K562 (cell line): ENCODE data around the gene DNAJB12. TPM values are rescaled to one million over a fixed set of nuclear protein-coding genes. Genes with fewer than 3 reads are reported as not detected.

ENCODE experiments used
- ATAC-seq: fragments of 200-7000 bp; cut with Tn5 transposase; 3 replicates; pipeline ENCODE4 v1.9.1; 2020; ENCODE audit warnings: moderate library complexity
- BruUV-seq: library from RNA; stranded (reverse); fragments of 400-500 nt; replicated peaks from 2 replicates; lab custom pipeline; 2021; lab: Mats Ljungman, UMichigan
- CTCF ChIA-PET: fragments of 300-600 bp; formaldehyde crosslinking; extraction: SDS; loops from one replicate; lab custom pipeline; 2021; ENCODE audit warnings: low intra/inter-chr PET ratio; lab: Yijun Ruan, JAX
- POLR2A ChIA-PET: fragments of 300-600, 350-650 bp; sonication (Branson Sonifier 250); formaldehyde crosslinking; extraction: SDS; loops from one replicate; lab custom pipeline; 2021; ENCODE audit warnings: antibody characterized with exemption, inconsistent platforms; lab: Yijun Ruan, JAX
- DNase-seq, 4 experiments: peaks; one replicate each; pipeline versions ENCODE4 v3.0.0 to v3.0.0-alpha.2; 2011 to 2018; ENCODE audit warnings: low spot score in 3 of 4, mixed read lengths in 3 of 4; ENCODE audit errors: extremely low read depth in 1 of 4
- FAIRE-seq: peaks from 2 replicates; lab custom pipeline; 2011; peaks lifted over from hg19 to GRCh38; lab: Jason Lieb, UNC
- H2AFZ ChIP-seq: 2 replicates; pipeline ENCODE4 v1.6.0; 2011; ENCODE audit warnings: low read depth, low read length, control low read depth, inconsistent platforms
- H3K27ac ChIP-seq: fragments of 200-600 bp; 3 replicates; pipeline ENCODE4 v1.8.0; 2011; ENCODE audit warnings: low read depth, mild to moderate bottlenecking, control low read depth, inconsistent platforms, low read length, moderate library complexity, mixed read lengths; ENCODE audit errors: extremely low read depth
- H3K27me3 ChIP-seq, 2 experiments: fragments of 300-600 bp in 1 of 2; 2 replicates in 1 of 2; 3 replicates in 1 of 2; pipeline versions ENCODE4 v1.6.0 to v1.8.0; 2011; ENCODE audit warnings: inconsistent platforms in 2 of 2, low read length in 2 of 2, mild to moderate bottlenecking in 1 of 2, mixed read lengths in 1 of 2, moderate library complexity in 1 of 2; ENCODE audit not compliant: control insufficient read depth in 2 of 2, insufficient read depth in 2 of 2
- H3K36me3 ChIP-seq: fragments of 300-600 bp; 3 replicates; pipeline ENCODE4 v1.8.0; 2011; ENCODE audit warnings: mild to moderate bottlenecking, low read length, inconsistent platforms; ENCODE audit not compliant: control insufficient read depth, insufficient read depth
- H3K4me1 ChIP-seq, 2 experiments: fragments of 200-600 bp in 1 of 2; replicated peaks in 1 of 2; 2 replicates in 1 of 2; 3 replicates in 1 of 2; pipeline versions ENCODE4 v1.5.1 to v1.8.0; 2011; ENCODE audit warnings: inconsistent platforms in 2 of 2, low read length in 2 of 2, mild to moderate bottlenecking in 1 of 2, mixed read lengths in 1 of 2, moderate library complexity in 1 of 2; ENCODE audit not compliant: control insufficient read depth in 2 of 2, insufficient read depth in 2 of 2
- H3K4me2 ChIP-seq: 2 replicates; pipeline ENCODE4 v1.6.1; 2011; ENCODE audit warnings: low read length, control low read depth, inconsistent platforms, mixed read lengths; ENCODE audit not compliant: insufficient read depth
- H3K4me3 ChIP-seq: fragments of 200-600 bp; sonication (generic), shearing (Covaris generic); 2 replicates; pipeline ENCODE4 v1.5.1; 2016; ENCODE audit warnings: control low read depth, inconsistent platforms
- H3K79me2 ChIP-seq: fragments of 200-600 bp; 3 replicates; pipeline ENCODE4 v1.8.0; 2011; ENCODE audit warnings: low read length, inconsistent platforms; ENCODE audit not compliant: control insufficient read depth, insufficient read depth
- H3K9ac ChIP-seq, 2 experiments: 2 replicates each; pipeline versions ENCODE4 v1.6.0 to v1.6.1; 2011; ENCODE audit warnings: low read depth in 2 of 2, low read length in 2 of 2, control low read depth in 1 of 2, inconsistent platforms in 1 of 2, mild to moderate bottlenecking in 1 of 2, mixed read lengths in 1 of 2; ENCODE audit not compliant: insufficient read depth in 1 of 2
- H3K9me1 ChIP-seq: one replicate; pipeline ENCODE4 v1.6.0; 2011; ENCODE audit warnings: inconsistent platforms, mild to moderate bottlenecking, low read length, moderate library complexity; ENCODE audit not compliant: control insufficient read depth, insufficient read depth
- H3K9me3 ChIP-seq: replicated peaks from 2 replicates; pipeline ENCODE4 v1.5.1; 2011; ENCODE audit warnings: low read depth, low read length, inconsistent platforms; ENCODE audit not compliant: control insufficient read depth, insufficient read depth
- H4K20me1 ChIP-seq: replicated peaks from 2 replicates; pipeline ENCODE4 v1.6.1; 2011; ENCODE audit warnings: low read length, inconsistent platforms, mixed read lengths; ENCODE audit not compliant: control insufficient read depth, insufficient read depth
- FUS ChIP-seq: fragments of 200-400 bp; formaldehyde crosslinking; optimal IDR thresholded peaks from 2 replicates; pipeline ENCODE3; 2017; ENCODE audit warnings: low read depth, low read length
- HDAC1 ChIP-seq, 2 experiments: fragments of 450-650 bp; IDR thresholded peaks; 2 replicates each; pipeline ENCODE4 v1.6.1; 2016 to 2017; ENCODE audit warnings: inconsistent platforms in 1 of 2, mild to moderate bottlenecking in 1 of 2, moderate library complexity in 1 of 2
- KDM1A ChIP-seq, 2 experiments: fragments of 450-650 bp; IDR thresholded peaks; 2 replicates each; pipeline ENCODE4 v1.6.1; 2016; ENCODE audit warnings: mild to moderate bottlenecking in 2 of 2
- MED1 ChIP-seq: sonication (generic); formaldehyde crosslinking; IDR thresholded peaks from 2 replicates; pipeline ENCODE4 v1.8.1; 2023; ENCODE audit warnings: missing genetic modification reagents, borderline replicate concordance
- PHB ChIP-seq: fragments of 250-450 bp; sonication (Bioruptor Pico); IDR thresholded peaks from 2 replicates; pipeline ENCODE4 v1.5.0; 2021
- RNF2 ChIP-seq: sonication (generic); IDR thresholded peaks from 2 replicates; pipeline ENCODE4 v1.6.1; 2016
- SIRT6 ChIP-seq: IDR thresholded peaks from one replicate; pipeline ENCODE4 v1.6.1; 2012; ENCODE audit warnings: low read depth, mild to moderate bottlenecking, control low read depth, inconsistent platforms, low read length, moderate library complexity
- ZNF140 ChIP-seq: fragments of 250-450 bp; sonication (Bioruptor Pico); IDR thresholded peaks from 2 replicates; pipeline ENCODE4 v1.8.0; 2021; ENCODE audit warnings: moderate library complexity, mild to moderate bottlenecking, inconsistent platforms
- WGBS: fragments of 100-300 bp; shearing (Covaris generic); methylation state at CpG from one replicate; pipeline ENCODE4 v1.1.6; 2016; ENCODE audit warnings: low coverage, mixed read lengths; ENCODE audit not compliant: insufficient coverage; ENCODE audit errors: missing lambda C conversion rate; 5-methylcytosine and 5-hydroxymethylcytosine counted together
- in situ Hi-C: fragments of 300-500 bp; cut with MboI; formaldehyde crosslinking; loops from 4 replicates; pipeline ENCODE4 v1.15.0; 2018; ENCODE audit warnings: inconsistent platforms, mixed read lengths
- intact Hi-C: fragments of 100-400 bp; cut with micrococcal nuclease; formaldehyde crosslinking; loops from 2 replicates; pipeline ENCODE4 v1.14.2; 2022
- polyA plus RNA-seq, 8 experiments: library from polyadenylated mRNA; depleted of rRNA in 4 of 8; stranded (reverse) in 5 of 8; unstranded in 3 of 8; fragments of >200 nt; fragmentation: Nextera tagmentation in 2 of 8; fragmentation: Illumina TruSeq in 1 of 8; extraction: Ambion mirVana in 2 of 8; extraction: Trizol in 1 of 8; gene quantifications; 2 replicates each; pipeline versions ENCODE4 v1.2.1 to v1.2.3, GENCODE V29; 2011 to 2014; ENCODE audit warnings: inconsistent platforms in 1 of 8, missing spikeins in 1 of 8
- total RNA-seq, 7 experiments: library from RNA; depleted of rRNA in 6 of 7; stranded (reverse); fragments of >200 nt in 6 of 7; fragmentation: Illumina TruSeq in 2 of 7; extraction: Trizol in 2 of 7; gene quantifications; 2 replicates each; pipeline versions ENCODE4 v1.2.1 to v1.2.3, GENCODE V29; 2011 to 2021; ENCODE audit warnings: low replicate concordance in 1 of 7

The DNAJB12 gene
- total and polyA plus RNA-seq, 9 of the 15 experiments (the other 6 are each of a cell fraction or from before 2014, with no cell fraction given) = 3.5 to 31.5 (median 20.3) TPM

DNA sequence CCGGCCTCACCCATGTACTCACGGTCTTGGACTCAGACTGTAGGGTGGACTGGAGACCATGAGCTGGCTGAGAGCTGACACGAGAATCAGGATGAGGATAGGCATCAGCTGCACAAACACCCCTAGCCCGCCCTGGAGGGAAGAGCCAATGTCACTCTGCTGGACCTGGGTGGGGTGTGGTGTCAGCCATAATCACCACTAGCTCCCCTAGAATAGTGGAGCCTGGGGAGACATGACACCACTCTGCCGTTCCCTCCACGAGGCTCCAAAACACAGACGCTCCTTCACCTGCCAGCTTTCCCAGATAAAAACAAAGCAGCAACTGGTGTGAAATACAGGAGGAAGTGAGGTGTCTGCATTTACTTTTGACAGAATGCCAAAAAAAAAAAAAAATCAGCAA lies 16.5 kb downstream of the DNAJB12 start (continued):
- TF ChIP-seq RNF2 = no peak
- TF ChIP-seq, all 486 proteins: peak for 0

DNA sequence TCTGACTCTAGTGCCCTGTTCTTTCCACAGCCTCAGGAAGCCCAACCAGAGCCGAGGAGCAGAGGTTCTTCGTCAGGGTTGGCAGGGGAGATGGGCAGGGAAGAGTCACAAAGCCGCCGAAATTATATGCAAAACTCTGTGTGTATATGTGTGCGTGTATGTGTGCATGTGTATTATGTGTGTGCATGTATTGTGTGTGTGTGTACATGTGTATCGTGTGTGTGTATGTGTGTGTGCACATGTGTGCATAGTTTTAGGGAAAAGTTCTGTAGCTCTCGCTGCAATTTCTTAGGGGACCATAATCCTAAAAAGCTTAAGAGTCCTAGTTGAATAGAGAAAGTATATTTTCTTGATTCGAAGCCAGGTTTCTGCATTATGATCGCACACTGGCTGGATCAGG lies 17.0 kb downstream of the DNAJB12 start:
- intact Hi-C loops (no loop called here), in situ Hi-C loops (loop anchor here (5.0 to 25.0 kb wide), 4 partner anchors 203 to 1025 kb away; partner anchors contain the start of gene SLC29A3)
- Histone ChIP-seq H3K79me2 (no peaks in the 10 kb centered on the region), H2AFZ (no peak overlapping the region), H3K9me1 (no peaks in the 10 kb centered on the region), H3K36me3 (peaks cover 84% of the 10 kb centered on the region; the same call in 2 of the 3 replicates), H3K4me3 (no peak overlapping the region), H3K9ac (no peak overlapping the region), H3K4me2 (no peak overlapping the region), H3K27ac (no peak overlapping the region), H3K9me3 (no peaks in the 10 kb centered on the region), H3K27me3 (no peaks in the 10 kb centered on the region), H4K20me1 (no peaks in the 10 kb centered on the region), H3K4me1 (peaks cover 2 to 33% of the 10 kb centered on the region in 2 experiments; a peak in 2 of 5 replicates)
- ChIA-PET CTCF (interaction anchor here (0.7 to 5.6 kb wide), 9 partner anchors 17 to 439 kb away, joined by 3 to 55 read pairs (median 7); partner anchors contain the start of gene ANAPC16), POLR2A (interaction anchor here (0.6 to 13.1 kb wide), 7 partner anchors 10 to 441 kb away, joined by 3 to 197 read pairs (median 3); partner anchors contain the start of genes ANAPC16 and DDIT4)
- WGBS = 71% methylated on average over 9 of the region's 9 CpGs
- TF ChIP-seq PHB (CRISPR knock-in tag) (0 out of 2 replicates have a peak, but pooled peaks have one; percentile 24), SIRT6 (no peak), ZNF140 (CRISPR knock-in tag) (no peak), HDAC1 (IDR thresholded peaks at IDR 0.05) (peak in 1 of 2 experiments; percentile 20; a peak in 1 of 4 replicates), MED1 (CRISPR knock-in tag) (no peak), KDM1A (IDR thresholded peaks at IDR 0.05) (peak in 1 of 2 experiments; percentile 76; a peak in 2 of 4 replicates), FUS (no peak)
- FAIRE-seq (peak; percentile 42), ATAC-seq (no peak), DNase-seq (no peak)
- no TSS peak for BruUV-seq
